GM18499 (cell line): ENCODE results near the gene MYO1D.
"Not testable (repeated sequence)": the region's sequence is repeated elsewhere in the genome, so short reads cannot be mapped to it uniquely, and the experiment has no call there.

Experiments
- ATAC-seq: cut with Tn5 transposase; IDR thresholded peaks from one replicate; pipeline ENCODE4 v1.9.1; 2021; ENCODE audit warnings: moderate number of reproducible peaks; ENCODE audit not compliant: insufficient read depth, unreplicated experiment

Gene MYO1D

DNA sequence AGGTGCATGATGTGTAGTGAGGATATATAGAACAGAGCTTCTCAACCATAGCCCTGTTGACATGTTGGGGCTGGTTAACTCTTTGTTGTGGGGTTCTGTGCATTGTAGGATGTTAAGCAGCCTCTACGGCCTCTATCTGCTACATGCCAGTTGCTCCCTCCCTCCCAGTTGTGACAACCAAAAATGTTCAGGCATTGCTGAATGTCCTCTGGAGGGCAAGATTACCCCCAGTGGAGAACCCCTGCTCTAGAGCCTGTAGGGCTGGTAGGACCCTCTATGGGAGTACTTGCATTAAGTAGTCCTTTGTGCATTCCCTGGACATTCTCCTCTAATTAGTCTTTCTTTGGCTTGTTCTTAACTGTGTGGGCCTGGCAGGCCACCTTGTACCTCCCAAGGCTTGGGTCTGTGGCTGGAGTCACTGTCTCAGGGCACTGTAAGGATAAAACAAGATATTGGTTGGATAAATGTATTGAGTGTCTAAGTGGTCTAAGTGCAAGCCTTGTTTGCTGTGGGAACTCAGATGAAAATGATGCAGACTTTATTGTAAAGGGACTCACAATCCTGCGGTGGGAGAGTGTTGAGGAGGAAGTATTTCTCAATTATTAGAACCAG is 19.8 kb upstream of the MYO1D start:
- ATAC-seq, result no peak

DNA sequence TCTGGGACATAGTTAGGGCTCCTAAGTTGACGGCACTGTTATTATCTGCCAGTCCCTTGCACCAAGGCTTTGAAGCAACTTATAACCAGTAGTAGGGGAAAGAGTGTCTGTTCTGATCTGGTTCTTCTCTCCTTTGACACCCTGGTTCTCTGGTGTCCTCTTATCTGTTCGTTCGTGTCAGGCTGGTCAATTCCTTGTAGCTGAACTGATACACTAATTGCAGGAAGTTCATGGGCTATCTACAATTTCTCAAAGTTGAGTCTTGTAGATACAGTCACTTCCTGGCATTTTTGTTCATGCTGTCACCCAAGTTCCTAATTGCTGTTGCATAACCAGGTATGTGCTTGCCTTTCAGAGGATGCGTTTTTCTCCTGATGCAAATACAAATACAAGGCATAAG is 17.3 kb upstream of the MYO1D start:
- ATAC-seq, result no peak

DNA sequence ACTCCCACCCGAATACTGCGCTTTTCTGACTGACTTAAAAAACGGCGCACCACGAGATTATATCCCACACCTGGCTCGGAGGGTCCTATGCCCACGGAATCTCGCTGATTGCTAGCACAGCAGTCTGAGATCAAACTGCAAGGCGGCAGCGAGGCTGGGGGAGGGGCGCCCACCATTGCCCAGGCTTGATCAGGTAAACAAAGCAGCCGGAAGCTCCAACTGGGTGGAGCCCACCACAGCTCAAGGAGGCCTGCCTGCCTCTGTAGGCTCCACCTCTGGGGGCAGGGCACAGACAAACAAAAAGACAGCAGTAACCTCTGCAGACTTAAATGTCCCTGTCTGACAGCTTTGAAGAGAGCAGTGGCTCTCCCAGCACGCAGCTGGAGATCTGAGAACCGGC is 10.5 kb upstream of the MYO1D start:
- not testable (repeated sequence) for ATAC-seq

DNA sequence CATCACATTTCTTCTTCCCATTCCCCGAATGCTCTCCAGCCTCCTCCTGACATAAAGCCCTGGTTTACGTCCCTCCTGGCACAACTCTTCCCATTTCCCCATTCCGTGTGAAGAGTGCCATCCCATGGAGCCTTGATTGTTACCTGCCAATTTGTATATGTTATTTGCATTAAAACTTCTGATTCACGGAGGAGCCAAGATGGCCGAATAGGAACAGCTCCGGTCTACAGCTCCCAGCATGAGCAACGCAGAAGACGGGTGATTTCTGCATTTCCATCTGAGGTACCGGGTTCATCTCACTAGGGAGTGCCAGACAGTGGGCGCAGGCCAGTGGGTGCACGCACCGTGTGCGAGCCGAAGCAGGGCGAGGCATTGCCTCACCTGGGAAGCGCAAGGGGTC is 10.0 kb upstream of the MYO1D start:
- not testable (repeated sequence) for ATAC-seq

DNA sequence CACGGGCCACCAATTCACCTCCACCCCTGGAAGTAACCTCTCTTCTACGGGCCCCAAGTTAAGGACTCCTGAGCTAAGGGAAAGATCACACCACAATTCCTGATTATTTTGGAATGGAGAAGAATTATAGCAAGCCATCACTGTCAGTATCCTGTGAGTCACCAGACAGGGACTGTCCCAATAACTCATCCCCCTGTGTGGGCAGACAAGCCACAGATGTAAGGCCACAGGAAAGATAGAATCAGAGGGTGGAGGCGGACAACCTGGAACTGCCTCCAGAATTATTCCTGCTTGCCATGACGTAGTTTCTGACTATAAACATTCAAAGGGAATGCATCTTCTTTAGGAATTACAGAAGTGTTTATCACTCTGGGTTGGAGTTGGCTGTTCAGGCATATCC is 5.8 kb upstream of the MYO1D start:
- ATAC-seq, result no peak

DNA sequence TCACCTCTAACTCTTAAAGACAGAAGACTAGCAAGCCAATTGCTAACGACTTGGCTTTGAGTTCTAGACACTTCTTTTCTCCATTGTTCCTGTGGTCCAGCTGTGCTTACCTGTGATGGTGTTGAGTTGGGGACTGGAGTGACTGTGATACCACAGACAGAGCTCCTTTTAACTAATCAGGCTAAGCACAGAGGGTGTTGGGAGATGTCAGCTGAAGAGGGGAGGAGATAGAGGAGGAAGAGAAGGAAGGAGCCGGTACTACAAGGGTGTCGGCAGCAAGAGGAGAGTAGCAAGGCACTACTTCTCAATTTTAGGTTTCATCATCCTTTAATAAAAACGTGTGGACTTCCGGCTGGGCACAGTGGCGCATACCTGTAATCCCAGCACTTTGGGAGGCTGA is 5.1 kb upstream of the MYO1D start:
- no peak for ATAC-seq

DNA sequence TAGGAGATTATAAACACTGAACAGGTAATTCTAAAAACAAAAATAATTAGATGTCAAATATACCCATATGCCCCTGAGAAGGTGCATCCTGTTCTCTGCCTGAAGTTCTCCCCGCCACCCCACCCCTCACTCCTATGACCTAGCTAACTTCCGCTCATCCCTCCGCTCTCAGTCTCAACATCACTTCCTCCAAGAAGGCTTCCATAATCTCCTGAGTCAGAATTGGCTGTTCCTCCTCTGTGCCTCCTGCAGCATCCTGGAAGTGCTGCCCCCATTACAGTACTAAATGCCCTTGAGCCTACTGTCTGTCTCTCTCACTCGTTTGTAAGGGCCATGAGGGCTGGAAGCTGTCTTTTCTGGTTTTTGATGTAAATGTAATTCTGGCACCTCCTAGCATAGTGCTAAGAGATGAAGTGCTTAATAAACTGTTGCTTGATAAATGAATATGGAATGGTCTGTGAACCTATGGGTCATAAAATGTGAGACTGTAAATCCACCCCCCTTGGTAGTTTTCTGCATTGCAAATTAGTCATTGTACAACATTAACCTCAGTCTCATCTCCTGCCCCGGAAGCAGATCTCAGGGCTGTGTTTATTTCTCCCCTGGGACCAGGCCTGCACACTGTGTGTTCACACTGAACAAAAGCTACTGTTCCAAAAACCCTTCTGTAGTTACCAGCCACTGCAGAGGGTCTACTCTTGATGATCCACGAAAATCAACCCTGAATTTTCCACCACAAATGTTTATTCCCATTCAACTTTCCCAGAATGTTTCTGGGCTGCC is 3.9 kb upstream of the MYO1D start:
- ATAC-seq, result no peak

DNA sequence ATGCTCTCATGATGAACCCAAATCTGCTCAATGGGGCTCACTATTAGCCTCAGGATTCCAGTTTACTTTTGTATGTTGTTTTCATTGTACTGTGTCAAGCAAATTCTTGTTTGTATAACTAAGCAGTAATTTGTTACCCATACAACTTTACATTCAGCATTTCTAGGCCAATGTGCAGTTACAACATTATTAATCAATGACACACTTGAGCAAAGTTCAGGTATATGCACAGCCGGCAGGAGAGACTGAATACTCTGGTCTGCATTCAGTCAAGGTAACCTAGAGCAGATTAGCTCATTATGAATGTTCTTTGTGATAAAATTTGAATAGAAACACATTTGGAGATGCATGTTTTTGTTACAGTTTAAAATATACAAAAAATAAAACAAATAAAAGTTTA is 2.2 kb upstream of the MYO1D start:
- no peak for ATAC-seq

DNA sequence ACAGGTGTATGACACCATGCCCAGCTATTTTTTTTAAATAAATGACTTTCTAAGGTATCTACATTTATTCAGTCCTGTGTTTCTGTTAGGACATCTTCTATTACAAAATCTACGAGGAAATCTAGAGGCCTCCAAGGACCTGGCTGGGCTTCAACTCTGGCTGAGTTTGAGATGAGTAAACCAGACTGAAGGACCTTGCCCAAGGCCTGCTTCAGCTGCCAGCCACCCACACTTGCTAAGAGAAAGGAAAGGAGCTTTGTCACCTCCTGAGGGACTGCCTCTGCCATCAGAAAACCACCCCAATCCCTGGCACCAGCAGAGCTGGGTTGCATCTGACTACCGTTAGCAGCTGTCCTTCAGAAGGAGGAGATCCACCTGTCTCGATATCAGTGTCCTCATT is 1.3 kb upstream of the MYO1D start:
- no peak for ATAC-seq

DNA sequence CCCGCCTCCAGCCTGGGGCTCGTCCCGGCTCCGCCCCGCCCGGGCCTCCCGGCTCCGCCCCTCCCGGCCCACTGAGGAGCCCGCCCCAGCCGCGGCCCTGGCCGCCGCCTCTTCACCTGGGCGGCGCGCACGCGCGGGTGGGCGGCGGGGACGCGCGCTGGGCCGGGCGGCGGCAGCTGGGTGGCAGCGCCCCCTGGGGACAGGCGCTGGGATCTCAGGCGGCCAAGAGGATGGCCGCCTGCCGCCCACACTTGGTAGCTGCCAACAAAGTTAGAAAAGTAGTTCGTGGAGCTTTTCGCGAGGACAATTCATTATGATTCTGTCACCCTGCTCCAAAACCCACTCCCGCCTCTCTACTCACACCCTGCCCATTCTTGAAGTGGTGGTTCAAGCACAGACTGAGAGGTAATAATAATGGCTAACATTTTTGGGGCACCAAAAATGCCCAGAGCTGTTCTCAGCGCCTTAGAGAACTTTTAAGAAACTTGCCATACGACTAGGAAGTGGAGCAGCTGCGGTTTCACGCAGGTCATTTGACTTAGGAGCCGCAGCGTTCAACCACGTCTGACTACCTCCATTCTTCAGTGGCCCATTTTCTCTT is 340 bp upstream of the MYO1D start:
- ATAC-seq, result peak; percentile 34

DNA sequence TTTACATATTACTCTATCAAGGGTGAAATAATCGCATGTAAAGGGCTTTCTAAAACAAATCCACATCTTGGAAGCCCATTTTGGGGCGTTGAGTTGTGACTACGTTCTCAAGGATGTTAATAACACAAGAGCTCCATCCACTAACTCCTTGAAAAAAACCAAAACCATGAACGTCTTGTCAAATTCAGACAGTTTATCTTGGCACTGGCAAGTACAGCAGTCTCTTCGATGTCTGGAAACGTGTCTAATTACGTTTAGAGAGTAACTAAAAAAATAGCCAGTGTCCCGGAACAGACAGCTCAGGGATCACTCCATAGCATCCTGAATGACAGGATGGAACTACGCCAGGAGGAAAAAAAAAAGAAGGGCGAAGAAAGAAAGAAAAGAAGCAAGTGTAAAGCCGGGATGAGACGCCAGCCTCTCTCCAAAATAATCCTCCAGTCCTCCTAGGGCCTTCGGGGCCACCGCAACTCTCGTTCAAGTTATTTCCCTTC is 954 bp downstream of the MYO1D start:
- ATAC-seq, result no peak

DNA sequence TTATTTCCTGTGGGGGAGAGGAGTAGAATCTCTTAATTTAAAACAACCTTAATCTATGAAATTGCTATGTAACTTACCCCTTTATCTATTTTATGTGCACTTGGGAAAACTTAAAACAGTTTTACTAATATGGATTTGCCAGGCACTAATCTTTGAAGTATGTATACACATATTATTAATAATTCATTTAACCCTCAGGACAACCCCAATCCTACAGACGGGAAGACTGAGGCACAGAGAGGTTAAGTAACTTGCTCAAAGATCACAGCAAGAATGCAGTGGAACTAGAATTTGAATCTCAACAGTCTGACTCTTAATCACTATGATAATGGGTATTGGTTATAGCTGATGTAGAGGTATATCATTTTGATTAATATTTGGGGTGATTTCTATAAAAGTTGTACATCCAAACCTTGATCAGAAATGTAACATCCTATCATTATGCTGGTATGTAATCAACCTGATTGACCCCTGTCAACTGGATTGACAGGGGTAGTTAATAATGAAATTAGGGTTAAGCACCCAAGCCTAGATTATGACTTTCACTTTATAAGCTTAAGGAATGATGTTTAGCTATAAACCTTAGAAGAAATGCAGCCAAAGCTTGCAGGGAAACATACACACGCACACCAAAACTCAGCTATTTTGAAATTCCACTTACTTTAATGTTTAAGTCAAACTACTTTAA is 1.6 kb downstream of the MYO1D start:
- no peak for ATAC-seq

DNA sequence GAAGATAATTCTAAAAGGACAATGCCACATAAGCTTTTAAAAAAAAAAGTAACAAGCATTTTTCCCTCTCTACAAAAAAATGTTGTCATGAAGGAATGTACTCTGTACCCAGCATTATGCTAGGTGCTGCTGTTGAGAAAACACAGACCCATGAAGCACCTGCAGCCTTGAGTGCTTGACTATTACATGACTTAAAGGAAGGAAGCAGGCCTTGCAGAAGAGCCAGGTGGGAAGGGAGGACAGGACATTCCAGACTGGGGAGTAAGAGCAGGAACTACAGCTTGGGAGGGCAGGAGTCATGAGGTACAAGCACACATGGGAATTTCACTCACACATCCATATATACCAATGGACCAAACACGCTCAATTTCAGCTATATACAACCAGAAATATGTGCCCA is 3.8 kb downstream of the MYO1D start:
- no peak for ATAC-seq

DNA sequence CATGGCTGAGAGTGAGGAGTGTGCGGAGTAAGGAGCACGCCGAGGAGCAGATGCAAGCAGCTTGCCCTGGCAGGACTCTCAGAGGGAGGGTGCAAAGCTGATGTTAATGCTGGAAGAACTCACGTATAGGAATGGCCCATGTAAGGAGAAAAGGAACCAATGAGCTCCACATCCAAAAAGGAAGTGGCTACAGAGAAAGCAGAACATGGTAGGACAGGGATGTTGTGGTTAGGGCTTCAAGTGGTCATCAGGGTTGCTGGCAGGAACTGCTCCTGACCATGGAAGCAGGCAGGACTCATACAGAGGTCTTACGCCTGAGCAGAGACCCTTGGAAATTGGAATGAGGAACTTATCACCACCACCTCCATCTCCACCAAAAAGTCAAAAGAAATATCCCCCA is 5.2 kb downstream of the MYO1D start:
- ATAC-seq, result no peak

DNA sequence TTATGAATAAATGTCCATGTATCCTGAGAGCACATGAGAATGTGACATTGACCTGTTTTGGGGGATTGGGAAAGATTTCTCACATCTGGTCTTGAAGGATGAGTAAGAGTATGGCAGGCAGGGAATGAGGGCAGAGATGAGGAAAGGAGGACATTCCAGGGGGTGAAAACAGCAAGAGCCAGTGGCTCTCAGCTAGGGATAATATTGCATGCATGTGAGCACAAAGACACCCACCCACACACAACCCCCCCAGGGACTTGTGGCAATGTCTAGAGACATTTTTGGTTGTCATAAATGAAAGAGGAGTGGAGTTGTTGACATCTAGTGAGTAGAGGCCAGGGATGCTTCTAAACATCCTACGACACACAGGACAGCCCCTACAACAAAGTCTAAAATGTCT is 6.0 kb downstream of the MYO1D start:
- no peak for ATAC-seq

DNA sequence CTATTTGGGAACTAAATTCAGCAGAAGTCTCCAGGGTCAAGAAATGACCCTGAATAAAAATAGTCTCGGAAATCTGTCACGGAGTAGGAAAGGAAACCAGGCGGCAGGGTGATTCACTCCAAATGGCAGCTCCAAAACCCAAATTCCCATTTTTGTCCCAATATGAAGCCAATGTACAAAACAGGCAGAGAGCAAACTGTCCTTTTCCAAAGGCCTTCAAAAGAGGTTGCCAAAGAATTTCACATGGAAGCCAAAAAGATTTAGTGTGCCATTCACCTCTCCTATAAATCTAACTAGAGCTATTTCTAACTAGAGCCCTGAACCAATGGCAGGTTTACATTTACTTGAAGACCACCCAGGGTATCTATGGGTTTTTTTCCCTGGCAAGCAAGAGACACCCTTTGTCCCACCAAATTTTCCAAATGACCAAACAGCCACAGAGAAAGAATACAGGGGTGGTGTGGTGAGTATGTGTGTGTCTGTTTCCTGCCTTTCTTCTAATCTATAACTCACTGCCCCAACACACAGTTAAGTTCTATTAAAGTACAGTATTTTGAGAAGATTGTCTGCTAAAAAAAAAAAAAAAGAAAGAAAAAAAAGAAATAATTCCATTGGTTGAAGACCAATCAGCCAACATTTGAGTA is 6.8 kb downstream of the MYO1D start:
- no peak for ATAC-seq

DNA sequence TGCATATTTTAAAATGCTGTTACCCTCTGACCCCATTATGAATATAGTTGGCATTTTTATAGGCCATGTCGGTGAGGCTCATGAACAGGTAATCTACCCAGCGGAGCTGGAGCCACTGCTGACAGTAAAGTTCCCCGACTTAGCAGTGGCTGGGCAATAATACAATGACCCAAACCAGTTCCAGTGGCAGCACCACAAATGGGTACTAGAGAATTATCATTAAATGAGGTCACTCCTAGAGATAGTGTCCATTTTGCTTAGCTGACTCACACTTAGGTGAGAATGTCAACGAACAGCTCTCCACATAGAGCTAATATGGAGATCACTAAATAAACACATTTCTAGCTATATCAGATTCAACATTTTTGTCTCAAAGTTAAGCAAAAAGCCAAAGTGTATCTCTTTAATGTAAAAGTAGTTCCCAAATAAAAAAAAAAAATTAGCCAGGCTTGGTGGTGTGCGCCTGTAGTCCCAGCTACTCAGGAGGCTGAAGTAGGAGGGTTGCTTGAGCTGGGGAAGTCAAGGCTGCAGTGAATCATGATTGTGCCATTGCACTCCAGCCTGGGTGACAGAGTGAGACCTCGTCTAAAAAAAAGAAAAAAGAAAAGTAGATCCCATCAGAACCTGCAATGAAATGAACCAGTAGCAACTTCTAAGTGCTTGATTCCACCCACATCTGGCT is 7.4 kb downstream of the MYO1D start:
- no peak for ATAC-seq

DNA sequence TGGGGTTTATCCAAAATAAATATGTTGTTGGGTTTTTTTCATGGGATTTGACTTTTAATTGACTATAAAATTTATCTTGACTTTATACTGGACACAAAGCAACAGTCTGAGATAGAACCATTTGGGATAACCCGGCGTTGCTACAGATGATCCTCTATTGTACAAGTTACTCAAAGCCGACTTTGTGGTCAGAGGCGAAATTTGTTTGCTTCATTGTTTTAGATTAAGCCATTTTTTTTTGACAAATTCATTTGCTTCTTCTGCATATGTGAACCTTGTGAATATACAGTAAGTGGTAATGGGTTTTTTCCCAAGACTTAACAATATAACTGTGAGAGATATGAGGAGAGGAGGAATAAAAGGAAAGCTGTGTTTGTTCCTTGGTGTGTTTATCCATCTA is 11.8 kb downstream of the MYO1D start:
- ATAC-seq, result no peak

DNA sequence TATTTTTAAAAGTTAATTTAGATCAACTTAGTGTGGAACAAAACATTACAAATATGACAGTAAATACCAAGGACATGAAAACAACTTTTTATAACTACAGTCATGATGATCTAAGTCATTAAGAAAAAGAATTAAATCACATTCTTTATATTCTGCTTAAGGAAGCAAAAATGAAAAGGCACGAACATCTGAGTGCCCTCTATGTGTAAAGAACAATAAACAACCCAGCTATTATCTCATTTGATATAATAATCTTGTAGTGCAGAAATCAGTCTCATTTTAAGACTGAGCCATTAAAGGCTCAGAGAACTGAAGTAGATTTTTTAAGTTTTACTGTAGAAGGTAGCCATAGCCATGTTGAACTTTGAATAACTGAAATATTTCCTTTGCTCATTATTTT is 13.4 kb downstream of the MYO1D start:
- no peak for ATAC-seq

DNA sequence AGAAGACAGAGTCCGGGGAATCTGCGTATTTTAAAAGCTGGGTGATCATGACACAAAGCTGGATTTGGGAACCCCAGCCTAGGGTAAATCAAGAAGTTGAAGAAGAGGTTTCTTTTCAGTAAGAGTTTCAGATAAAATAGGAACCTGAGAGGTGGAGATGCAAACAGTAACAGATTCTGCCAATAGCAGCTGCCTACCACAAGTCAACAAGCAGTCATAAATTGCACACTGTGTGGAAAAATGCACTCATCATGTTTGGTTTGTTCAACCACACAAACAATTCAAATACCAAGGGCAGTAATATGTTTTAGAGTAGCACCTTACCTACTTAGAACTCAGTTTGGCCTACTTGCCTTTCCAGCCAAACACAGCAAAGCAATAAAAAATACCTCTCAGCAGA is 14.0 kb downstream of the MYO1D start:
- ATAC-seq, result no peak
